ENCODE data around the gene COL6A1.
A peak's percentile ranks its signal among the peaks of the same experiment; 100 is the strongest.

COL6A1 gene, protein sequence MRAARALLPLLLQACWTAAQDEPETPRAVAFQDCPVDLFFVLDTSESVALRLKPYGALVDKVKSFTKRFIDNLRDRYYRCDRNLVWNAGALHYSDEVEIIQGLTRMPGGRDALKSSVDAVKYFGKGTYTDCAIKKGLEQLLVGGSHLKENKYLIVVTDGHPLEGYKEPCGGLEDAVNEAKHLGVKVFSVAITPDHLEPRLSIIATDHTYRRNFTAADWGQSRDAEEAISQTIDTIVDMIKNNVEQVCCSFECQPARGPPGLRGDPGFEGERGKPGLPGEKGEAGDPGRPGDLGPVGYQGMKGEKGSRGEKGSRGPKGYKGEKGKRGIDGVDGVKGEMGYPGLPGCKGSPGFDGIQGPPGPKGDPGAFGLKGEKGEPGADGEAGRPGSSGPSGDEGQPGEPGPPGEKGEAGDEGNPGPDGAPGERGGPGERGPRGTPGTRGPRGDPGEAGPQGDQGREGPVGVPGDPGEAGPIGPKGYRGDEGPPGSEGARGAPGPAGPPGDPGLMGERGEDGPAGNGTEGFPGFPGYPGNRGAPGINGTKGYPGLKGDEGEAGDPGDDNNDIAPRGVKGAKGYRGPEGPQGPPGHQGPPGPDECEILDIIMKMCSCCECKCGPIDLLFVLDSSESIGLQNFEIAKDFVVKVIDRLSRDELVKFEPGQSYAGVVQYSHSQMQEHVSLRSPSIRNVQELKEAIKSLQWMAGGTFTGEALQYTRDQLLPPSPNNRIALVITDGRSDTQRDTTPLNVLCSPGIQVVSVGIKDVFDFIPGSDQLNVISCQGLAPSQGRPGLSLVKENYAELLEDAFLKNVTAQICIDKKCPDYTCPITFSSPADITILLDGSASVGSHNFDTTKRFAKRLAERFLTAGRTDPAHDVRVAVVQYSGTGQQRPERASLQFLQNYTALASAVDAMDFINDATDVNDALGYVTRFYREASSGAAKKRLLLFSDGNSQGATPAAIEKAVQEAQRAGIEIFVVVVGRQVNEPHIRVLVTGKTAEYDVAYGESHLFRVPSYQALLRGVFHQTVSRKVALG

DNA sequence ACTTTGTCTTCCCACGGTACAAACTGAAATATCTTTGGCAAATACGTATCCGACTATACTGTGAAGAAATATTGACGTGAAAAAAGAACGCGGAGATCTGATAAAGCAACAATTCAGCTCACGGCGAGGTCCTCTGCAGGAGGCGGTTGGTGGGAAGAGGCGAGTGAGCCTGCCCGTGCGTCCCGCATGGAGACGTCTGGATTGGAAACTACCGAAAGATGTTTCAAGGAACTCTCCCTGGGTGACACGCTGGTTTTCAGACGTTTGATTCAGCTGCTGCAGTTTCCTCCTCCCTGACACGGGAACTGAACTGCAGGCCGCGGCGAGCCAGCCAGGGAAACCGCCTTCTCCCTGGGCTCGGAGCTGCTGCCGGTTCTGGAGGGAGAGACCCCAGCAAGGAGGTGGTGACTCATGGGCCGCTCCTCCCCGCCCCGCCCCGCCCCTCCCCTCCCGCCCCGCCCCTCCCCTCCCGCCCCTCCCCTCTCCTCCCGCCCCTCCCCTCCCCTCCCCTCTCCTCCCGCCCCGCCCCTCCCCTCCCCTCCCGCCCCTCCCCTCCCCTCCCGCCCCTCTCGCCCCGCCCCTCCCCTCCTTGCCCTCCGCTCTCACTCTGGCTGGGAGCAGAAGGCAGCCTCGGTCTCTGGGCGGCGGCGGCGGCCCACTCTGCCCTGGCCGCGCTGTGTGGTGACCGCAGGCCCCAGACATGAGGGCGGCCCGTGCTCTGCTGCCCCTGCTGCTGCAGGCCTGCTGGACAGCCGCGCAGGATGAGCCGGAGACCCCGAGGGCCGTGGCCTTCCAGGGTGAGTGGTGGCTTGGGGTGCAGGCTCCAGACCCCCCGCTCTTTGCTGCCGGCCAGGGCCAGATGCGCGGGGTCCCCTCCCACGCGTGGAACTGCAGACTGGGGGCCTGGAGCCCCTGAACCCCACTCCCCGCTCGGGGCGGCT, at the start of gene COL6A1:
Gene COL6A1, plus strand, starts transcription at position 620 of the 941 bp plus-strand sequence. Its CDS starts 81 bp downstream, at position 701.
- DNase-seq = peak; percentile 31 to 85 (median 78)

DNA sequence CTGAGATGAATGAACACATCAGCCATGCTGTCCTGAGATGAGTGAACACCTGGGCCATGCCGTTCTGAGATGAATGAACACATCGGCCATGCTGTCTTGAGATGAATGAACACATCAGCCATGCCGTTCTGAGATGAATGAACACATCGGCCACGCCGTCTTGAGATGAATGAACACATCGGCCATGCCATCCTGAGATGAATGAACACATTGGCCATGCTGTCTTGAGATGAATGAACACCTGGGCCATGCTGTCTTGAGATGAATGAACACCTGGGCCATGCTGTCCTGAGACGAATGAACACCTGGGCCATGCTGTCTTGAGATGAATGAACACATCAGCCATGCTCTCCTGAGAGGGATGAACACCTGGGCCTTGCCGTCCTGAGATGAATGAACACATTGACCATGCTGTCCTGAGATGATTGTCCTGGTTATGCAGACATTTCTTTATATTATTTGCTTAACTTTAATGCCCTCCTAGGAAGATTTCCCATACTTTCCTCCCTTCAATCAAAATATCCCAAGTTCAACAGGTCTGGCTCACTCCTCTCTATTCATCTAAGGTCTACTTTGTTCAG, 48.6 kb upstream of the COL6A1 start:
- no peak for DNase-seq

DNA sequence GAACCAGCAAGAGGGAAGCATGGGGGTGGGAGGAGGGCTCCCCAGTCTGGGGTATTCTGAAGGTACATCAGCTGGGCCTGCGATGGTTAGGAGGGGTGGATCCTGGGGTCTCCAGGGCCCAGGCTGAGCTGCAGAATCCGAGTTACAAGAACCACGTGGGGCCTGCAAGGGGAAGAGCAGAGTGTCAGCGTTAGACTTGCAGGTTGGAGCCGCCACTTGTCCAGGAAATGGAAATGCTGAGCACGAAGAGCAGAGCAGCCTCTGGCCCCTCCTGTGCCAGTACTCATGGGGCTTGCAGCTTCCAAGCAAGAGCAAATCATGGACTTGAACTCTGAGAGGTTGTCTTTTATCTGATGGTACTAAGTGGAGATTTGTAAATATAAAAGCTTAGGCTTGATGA, 47.5 kb upstream of the COL6A1 start:
- no peak for DNase-seq

DNA sequence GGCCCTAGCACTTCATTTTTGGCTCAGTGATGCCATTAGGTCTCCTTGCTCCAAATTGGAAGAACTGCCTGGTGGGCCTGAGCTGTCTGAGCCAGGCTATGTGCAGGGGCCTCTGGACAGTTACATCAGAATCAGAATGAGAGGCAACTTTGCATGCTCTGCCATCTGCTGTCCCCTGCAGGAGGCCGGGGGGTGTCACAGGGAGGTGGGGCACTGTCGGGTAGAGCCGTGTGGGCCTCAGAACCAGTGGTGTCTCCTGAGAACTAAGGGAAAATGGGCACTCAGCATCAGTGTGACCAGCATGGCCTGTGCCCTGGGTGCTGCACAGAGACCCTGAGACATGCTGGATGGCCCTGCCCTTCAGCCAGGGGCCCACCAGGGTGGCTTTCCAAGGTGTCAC, 47.0 kb upstream of the COL6A1 start:
- no peak for DNase-seq

DNA sequence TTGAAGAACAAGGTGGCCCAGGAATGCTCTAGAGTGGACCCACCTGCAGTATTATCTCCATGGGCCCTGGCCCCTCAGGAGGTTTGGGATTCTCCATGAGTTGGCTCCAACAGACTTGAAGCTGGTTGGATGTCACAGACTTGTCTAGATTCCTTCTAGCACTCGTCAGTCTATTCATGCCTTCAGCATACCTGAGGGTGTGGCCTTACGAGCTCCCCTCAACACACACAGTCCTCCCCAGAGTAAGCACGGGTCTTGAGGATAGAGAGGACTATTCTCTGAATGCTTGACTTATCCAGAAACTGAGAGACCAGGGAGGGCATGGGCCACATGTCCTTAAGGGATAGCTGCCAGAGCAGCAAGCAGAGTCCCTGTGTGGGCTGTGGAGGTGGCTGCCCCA, 45.9 kb upstream of the COL6A1 start:
- peak in 2 of 3 experiments; percentile 46 to 63 for DNase-seq

DNA sequence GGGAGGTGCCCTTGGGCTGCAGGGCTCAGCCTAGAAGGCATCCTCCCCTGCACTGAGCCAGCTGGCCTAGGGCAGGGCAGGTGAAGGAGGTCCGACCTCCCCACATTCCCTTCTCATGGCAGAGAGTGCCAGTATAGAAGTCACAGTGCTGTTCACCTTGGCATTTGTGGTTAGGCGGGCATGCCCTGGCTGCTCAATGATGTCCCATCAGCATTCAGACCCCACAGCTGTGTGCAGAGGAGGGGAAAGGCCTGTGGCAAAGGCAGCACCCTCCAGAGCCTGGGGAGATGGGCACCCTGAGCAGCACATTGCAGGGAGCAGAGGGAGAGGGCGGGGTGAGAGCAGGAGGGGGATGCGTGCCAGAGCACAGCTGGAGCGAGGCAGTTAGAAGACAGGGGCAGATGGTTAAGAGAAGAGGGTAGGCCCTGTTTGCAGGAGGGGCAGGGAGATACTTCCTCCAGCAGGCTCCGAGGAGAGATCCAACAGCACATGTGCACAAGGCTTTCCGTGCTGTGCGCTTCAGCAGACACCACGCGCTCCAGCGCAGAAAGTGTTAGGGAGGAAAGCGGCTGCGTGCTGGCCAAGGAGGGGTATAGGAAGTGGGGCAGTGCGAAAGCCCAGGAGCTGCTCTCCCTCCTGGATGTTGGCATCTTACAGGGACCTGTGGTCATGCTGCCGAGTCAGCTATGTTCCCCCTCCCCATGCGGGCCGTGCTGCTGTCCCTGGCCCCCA, 43.7 kb upstream of the COL6A1 start:
- DNase-seq = no peak

DNA sequence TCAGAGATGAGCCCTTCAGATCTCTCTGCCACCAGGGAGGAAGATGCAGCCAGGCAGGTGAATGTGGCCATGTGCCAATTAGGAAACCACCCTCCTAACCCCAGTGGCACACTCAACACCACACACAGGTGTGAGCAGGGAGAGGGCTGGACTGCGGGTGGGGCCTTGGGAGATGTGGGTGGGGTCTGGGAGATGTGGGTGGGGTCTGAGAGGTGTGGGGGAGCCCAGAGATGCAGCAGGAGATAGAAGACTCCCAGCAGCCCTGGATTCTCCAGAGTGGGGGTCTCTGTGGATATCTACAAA, 43.2 kb upstream of the COL6A1 start:
- DNase-seq = no peak

DNA sequence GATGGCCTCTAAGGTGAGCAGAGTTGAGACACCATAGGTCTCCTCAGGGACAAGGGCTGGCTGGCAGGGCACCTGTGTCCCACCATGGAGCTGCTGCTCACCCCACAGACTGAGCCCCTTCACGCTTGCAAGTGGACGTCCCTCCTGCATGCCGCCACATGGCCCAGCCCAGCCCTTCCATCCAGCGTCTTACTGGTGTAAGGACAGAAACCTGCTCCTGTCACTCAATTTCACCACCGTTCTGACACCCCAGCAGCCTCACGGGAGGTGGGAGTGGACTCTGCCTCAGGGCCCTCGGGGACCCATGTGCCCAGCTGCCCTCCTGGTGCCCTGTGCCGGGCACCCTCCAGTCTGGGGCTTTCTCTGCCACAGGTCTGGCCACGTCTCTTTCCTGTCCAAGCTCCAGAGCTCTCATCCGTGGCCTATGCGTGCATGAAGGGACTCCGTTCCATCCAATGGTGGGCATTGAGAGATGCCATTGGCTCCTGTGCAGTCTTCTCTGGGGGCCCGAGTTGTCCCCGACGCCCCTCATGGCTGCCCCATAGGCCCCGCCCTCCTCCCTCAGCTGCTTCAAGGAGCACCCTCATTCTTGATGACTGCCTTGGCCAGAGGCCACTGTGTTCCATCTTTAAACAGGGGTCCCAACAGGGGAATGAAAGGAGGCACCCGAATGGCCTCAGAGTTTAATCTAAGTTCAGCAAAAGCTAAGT, 42.6 kb upstream of the COL6A1 start:
- DNase-seq = no peak

DNA sequence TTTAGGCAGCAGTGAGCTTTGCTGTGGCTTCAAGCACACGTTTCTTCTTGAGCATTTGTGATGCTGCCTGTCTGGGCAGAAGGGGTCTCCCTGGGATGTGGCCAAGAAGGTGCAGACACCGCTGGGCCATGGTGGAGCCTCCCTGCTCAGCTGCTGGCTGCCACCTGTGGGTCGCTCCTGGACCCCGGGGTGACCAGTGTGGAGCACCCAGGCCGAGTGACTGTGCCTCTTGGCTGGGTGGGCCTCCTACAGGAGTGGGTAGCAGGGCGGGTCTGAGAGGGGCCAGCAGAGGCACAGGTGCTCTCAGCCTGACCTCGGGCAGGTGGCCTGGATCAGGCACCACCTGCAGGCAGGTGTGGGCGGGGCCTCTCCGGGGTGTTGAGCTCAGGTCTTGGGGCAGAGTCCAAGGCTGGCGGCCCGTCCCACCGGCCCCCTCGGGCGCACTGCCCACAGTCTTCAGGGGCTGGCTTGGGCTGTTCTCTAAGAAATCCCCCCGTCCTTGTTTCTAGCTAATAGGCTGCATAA, 42.0 kb upstream of the COL6A1 start:
- DNase-seq = no peak

DNA sequence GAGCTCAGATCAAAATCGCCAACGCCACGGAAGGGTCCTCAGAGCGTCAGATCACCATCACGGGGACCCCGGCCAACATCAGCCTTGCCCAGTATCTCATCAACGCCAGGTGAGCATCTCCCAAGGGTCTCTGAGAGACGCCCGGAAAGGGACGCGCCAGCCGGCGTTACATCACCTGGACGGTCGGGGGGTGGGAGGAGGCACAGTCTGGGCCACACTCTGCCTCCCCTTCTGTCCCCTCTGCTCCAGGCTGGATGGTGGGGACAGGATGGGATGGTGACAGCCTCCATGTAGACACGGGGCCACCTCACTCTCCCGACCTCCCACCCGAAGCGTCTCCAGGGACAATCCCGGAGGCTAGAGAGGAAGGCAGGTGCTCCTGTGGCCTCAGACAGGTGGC, 41.5 kb upstream of the COL6A1 start:
- DNase-seq = no peak

DNA sequence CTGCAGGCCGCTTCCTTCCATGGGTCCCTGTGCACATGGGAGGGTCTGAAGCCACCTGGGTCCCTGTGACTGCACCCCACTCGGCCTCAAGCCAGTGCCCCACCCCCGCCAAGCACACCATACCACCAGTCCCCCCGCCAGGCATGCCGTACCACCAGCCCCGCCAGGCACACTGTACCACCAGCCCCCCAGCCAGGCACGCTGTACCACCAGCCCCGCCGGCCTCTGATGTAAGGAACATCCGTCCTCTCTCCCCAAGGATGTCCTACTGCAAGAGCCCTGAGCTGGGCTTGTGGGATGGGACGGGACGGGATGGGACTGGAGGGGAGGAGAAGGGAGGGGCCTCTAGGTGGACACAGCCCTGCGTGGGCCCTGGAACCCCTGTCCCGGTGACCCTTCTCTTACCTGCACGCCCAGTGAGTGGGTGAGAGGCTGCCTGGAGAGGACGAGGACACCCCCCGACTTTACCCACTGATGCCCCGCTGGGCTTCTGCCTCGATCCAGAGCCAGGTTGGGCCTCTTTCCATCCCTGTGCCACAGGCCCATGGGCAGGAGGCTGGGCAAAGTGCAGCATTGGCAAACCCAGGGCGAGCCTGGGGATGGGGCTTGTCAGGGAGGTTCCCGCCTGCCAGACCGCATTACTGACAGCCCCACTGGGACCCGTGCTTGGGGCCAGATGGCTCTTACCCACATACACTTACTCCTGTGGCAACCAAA, 40.8 kb upstream of the COL6A1 start:
- DNase-seq = no peak

DNA sequence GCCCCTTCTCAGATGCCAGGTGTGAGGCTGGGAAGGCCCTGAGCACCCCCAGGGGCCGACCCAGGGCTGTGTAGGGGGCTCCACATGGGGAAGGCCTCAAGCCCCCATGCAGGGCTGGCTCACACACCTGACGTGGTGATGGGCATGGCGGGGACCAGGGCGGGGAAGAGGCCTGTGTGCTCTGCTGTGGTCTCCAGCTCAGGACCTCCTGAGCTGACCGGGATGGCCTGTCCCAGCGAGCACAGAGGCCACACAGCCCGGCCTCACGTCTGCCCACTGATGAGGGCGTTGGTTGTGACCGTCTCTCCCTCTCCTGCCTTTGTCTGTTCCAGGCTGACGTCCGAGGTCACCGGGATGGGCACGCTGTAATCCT, 40.2 kb upstream of the COL6A1 start:
- DNase-seq = no peak

DNA sequence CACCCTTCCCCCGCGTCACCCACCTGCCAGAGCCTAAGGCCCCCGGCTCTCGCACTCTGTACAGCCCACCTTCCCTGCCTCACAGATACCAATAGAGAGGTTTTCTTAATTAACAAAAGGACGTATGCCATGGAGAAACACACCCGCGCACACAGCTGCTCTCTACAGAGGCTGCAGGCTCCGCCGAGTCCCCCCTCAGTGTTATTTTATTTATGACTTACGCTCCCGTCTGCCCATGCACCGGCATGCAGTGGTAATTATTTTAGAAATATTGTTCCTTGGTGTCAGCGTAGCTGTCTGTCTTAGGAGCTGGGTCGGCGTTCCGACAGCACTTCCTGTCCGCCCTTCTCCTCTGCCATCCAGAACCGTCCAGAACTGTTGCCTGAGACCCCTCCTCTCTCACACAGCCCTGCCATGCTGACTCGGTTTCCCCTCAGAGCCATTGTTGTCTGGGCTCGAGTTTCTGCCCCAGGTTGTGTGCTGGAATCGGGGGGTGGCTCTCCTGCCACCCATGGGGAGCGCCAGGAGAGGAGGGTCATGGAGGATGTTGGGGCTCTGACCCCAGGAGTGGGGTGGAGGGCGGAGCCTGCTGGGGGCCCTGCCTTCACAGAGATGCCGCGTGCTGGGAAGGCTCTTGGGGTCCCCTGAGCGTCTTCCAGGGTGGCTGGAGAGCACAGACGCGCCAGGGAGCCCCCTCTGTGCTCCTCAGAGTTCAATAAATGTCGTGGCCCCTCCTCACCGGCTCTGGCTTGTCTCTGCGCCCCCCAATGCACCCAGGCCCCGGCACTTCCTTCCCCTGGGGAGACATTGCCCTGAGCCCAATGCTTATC, 39.6 kb upstream of the COL6A1 start:
- DNase-seq = no peak

DNA sequence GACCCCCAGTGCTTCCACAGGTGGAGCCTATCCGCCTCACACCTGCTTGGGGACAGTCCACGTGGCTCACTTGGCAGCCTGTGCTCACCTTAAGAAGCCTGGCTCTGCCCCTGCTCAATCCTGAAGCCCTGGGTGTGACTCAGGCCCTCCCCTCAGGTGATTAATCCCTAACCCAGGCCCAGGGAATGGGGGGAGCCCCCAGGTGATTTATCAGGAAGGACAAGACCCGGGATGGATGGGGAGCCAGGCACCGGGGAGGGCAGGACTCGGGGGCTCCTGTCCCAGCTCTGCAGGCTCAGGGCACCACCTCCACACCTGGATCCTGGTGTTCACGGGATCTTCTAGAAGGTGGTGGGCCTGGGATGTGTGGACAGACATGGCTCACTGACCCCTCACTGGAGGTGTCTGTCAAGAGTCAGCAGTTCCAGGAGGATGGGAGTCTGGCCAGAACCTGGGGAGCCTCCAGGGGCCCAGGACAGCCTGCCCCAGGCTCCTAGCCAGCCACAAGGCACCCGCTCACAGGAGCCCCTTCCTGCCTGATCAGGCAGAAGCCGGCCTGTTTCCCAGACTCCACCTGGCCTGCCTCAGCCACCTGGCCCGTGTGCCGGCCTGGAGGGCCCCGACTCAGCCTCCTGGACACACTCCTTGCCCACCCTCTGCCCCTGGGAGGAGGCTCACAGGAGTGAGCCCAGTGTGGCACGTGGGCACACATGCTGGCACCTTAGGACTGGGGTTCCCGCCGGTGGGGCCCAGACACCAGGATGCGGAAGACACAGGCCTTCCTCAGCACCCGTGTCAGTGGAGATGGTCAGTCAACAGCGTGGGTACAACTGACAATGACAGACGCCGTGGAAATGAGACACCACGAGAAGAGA, 38.6 kb upstream of the COL6A1 start:
- DNase-seq = no peak

DNA sequence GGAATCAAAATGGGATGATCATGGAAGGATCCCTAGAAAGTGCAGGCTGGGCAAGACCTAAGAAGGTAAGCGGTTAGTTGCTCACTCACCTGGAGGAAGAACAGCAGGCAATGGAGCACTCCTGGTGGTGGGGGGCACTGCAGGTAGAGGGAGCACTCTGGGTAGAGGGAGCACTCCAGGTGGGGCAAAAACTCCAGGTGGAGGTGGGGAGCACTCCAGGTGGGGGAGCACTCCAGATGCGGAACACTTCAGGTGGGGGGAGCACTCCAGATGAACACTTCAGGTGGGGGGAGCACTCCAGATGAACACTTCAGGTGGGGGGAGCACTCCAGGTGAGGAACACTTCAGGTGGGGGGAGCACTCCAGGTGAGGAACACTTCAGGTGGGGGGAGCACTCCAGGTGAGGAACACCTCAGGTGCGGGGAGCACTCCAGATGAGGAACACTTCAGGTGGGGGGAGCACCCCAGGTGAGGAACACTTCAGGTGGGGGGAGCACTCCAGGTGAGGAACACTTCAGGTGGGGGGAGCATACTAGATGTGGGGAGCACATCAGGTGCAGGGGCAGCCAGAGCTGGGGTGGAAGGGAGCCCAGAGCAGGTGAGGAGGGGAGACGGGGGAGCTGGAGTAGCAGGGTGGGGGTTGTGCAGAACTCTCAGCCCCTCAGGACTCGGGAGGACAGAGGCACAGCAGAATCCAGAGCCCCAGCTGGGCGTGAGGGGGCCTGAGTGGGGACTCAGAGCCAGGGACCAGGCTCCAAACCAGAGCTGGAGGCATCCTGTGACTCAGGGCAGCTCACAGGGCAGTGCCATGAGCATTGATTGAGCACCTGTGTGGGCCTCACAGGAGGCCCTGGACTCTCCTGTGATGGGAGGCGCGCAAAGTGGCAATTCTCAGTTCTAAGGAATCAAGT, 37.7 kb upstream of the COL6A1 start:
- DNase-seq = no peak

DNA sequence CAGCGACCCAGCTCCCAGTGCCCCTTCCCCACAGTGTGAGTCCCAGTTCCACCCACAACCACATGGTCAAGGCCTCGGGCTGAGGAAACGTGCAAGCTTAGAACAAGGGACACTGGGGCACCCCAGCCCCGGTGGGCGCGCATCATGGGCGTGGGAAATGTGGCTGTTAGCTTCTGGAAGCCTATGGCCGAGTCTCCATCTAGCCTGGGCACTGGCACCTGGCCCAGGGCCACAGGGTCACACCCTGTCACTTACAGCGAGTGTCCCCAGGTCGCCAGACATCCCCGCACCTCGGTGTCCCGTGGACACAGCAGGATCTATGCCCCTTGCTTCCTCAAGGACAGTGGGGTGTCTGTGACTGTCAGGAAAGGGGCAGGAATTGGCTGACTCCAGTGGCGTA, 37.0 kb upstream of the COL6A1 start:
- no peak for DNase-seq
